Gastrocnemius medialis (tissue), 4 donors: ENCODE results near the gene PPP1R2. TPM values are rescaled to one million over a fixed set of nuclear protein-coding genes. Genes with fewer than 3 reads are reported as not detected.

Experiments used
- ATAC-seq, 2 donors: fragments of 150-250 bp; one replicate each; pipeline ENCODE4 v1.9.1; 2016
- DNase-seq, 2 donors: peaks; one replicate each; pipeline ENCODE4 v3.0.0-alpha.2; 2019
- H3K27ac ChIP-seq, 4 donors: fragments of 200-600 bp; sonication (generic); 1 replicate in 1 of 4; 2 replicates in 3 of 4; pipeline ENCODE4 v1.5.1; 2016 to 2018; ENCODE audit warnings: mild to moderate bottlenecking in 2 of 4, moderate library complexity in 1 of 4
- H3K27me3 ChIP-seq, 3 donors: fragments of 200-600 bp; sonication (generic) in 2 of 3; 1 replicate in 1 of 3; 2 replicates in 2 of 3; pipeline versions ENCODE4 v1.5.1 to v1.6.0; 2016 to 2019; ENCODE audit warnings: mild to moderate bottlenecking in 1 of 3, moderate library complexity in 1 of 3
- H3K36me3 ChIP-seq, 2 donors: fragments of 200-600 bp; sonication (generic) in 1 of 2; one replicate each; pipeline ENCODE4 v1.5.1; 2017 to 2018
- H3K4me1 ChIP-seq, 2 donors: fragments of 200-600 bp; sonication (generic) in 1 of 2; one replicate each; pipeline ENCODE4 v1.5.1; 2016 to 2017; ENCODE audit warnings: mild to moderate bottlenecking in 2 of 2
- H3K4me3 ChIP-seq, 4 donors: fragments of 200-600 bp; sonication (generic) in 3 of 4; 1 replicate in 1 of 4; 2 replicates in 3 of 4; pipeline ENCODE4 v1.5.1; 2016 to 2019; ENCODE audit warnings: mild to moderate bottlenecking in 2 of 4
- H3K9me3 ChIP-seq, 3 donors: fragments of 200-600 bp; sonication (generic) in 2 of 3; 1 replicate in 1 of 3; 2 replicates in 2 of 3; pipeline ENCODE4 v1.5.1; 2016 to 2019
- CTCF ChIP-seq, 5 experiments: fragments of 450-650 bp in 3 of 5; fragments of 200-600 bp in 2 of 5; sonication (generic) in 2 of 5; IDR thresholded peaks in 4 of 5; conservative IDR thresholded peaks in 1 of 5; 1 replicate in 4 of 5; 2 replicates in 1 of 5; pipeline ENCODE4 v1.5.1; 2016 to 2019; ENCODE audit warnings: antibody characterized with exemption in 5 of 5, mild to moderate bottlenecking in 3 of 5, moderate library complexity in 3 of 5
- POLR2A ChIP-seq, 2 donors: fragments of 450-650 bp; IDR thresholded peaks; one replicate each; pipeline ENCODE4 v1.6.1; 2017; ENCODE audit warnings: antibody characterized with exemption in 2 of 2, mild to moderate bottlenecking in 2 of 2, moderate library complexity in 2 of 2
- in situ Hi-C, 4 donors: fragments of 200-750 bp; cut with MboI; loops; one replicate each; pipeline versions ENCODE4 v1.15.0 to v1.8.0; 2017; ENCODE audit warnings: low sequenced_read_pairs in 4 of 4
- intact Hi-C: fragments of 100-400 bp; cut with DNase I; formaldehyde crosslinking; loops from one replicate; pipeline ENCODE4 v1.15.1; 2023; ENCODE audit warnings: low total_unique reads
- total RNA-seq, 4 donors: library from RNA; depleted of rRNA; stranded (reverse); fragments of >200 nt; gene quantifications; one replicate each; pipeline versions ENCODE4 v1.1.0 to v1.2.3, GENCODE V29; 2016

PPP1R2 gene
- total RNA-seq, 4 donors from 2014 or later, result 80.6 to 133 (median 108) TPM

- DNase-seq (no peak), ATAC-seq (no peak)
- Histone ChIP-seq H3K27ac (no peak overlapping the region), H3K4me3 (peak overlapping the region in 2 of 4 donors; percentile 1 to 12), H3K9me3 (no peaks in the 10 kb centered on the region), H3K4me1 (peaks cover 29 to 39% of the 10 kb centered on the region in 2 donors), H3K36me3 (no peaks in the 10 kb centered on the region), H3K27me3 (no peaks in the 10 kb centered on the region)
- no peak for TF ChIP-seq POLR2A (IDR thresholded peaks at IDR 0.05)
- no peak for TF ChIP-seq CTCF (IDR thresholded peaks at IDR 0.05 in 4 of 5, conservative IDR thresholded peaks at IDR 0.05 in 1 of 5)
- intact Hi-C loops, result no loop called here
- in situ Hi-C loops, result loop anchor here in 1 of 4 donors (25.0 kb wide), 1 partner anchor 260 kb away; no protein-coding TSS in a partner anchor
Observed at GRCh38 chr3:195577645-195578177, 34.6 kb upstream of the PPP1R2 start.

- Histone ChIP-seq H3K9me3 (no peaks in the 10 kb centered on the region), H3K4me1 (peaks cover 21 to 31% of the 10 kb centered on the region in 2 donors), H3K27me3 (no peaks in the 10 kb centered on the region), H3K27ac (peak overlapping the region; percentile 75 to 90 (median 82)), H3K36me3 (no peaks in the 10 kb centered on the region), H3K4me3 (no peak overlapping the region)
- TF ChIP-seq CTCF (IDR thresholded peaks at IDR 0.05 in 4 of 5, conservative IDR thresholded peaks at IDR 0.05 in 1 of 5) (no peak), POLR2A (IDR thresholded peaks at IDR 0.05) (no peak)
- intact Hi-C loops, result loop anchor here (2.0 kb wide), 1 partner anchor 14 kb away; no protein-coding TSS in a partner anchor
- ATAC-seq (peak; percentile 92 to 95), DNase-seq (peak; percentile 78 to 87)
- in situ Hi-C loops, result loop anchor here in 2 of 4 donors (25.0 kb wide), 1 partner anchor 263 kb away; no protein-coding TSS in a partner anchor
Observed at GRCh38 chr3:195574497-195575304, 31.6 kb upstream of the PPP1R2 start.

- Histone ChIP-seq H3K27ac (peak overlapping the region; percentile 75 to 90 (median 82)), H3K9me3 (no peaks in the 10 kb centered on the region), H3K4me3 (no peak overlapping the region), H3K27me3 (no peaks in the 10 kb centered on the region), H3K4me1 (peaks cover 21 to 31% of the 10 kb centered on the region in 2 donors), H3K36me3 (no peaks in the 10 kb centered on the region)
- peak in 1 of 2 donors; percentile 47 for DNase-seq
- intact Hi-C loops (loop anchor here (2.0 kb wide), 1 partner anchor 13 kb away; no protein-coding TSS in a partner anchor), in situ Hi-C loops (loop anchor here in 1 of 4 donors (25.0 kb wide), 1 partner anchor 263 kb away; no protein-coding TSS in a partner anchor)
- peak; percentile 78 to 82 for ATAC-seq
- TF ChIP-seq CTCF (IDR thresholded peaks at IDR 0.05 in 4 of 5, conservative IDR thresholded peaks at IDR 0.05 in 1 of 5) (no peak), POLR2A (IDR thresholded peaks at IDR 0.05) (no peak)
Observed at GRCh38 chr3:195573611-195574496, 30.7 kb upstream of the PPP1R2 start.

- H3K27me3 ChIP-seq, result no peaks in the 10 kb centered on the region
- no peak overlapping the region for H3K4me3 ChIP-seq
- peaks cover 21 to 31% of the 10 kb centered on the region in 2 donors for H3K4me1 ChIP-seq
- ATAC-seq (no peak), DNase-seq (no peak)
- H3K27ac ChIP-seq, result no peak overlapping the region
- in situ Hi-C loops, result loop anchor here in 1 of 4 donors (25.0 kb wide), 1 partner anchor 266 kb away; no protein-coding TSS in a partner anchor
- TF ChIP-seq CTCF (IDR thresholded peaks at IDR 0.05 in 4 of 5, conservative IDR thresholded peaks at IDR 0.05 in 1 of 5), result no peak
- no peak for TF ChIP-seq POLR2A (IDR thresholded peaks at IDR 0.05)
- intact Hi-C loops, result no loop called here
- no peaks in the 10 kb centered on the region for H3K36me3 ChIP-seq
- H3K9me3 ChIP-seq, result no peaks in the 10 kb centered on the region
Observed at GRCh38 chr3:195571361-195571760, 28.2 kb upstream of the PPP1R2 start.
